HG03025 (cell line): Measurements from ENCODE around the gene LSS.
"Not testable (repeated sequence)": the region's sequence is repeated elsewhere in the genome, so short reads cannot be mapped to it uniquely, and the experiment has no call there.

Experiments
- ATAC-seq: cut with Tn5 transposase; IDR thresholded peaks from one replicate; pipeline ENCODE4 v1.9.1; 2021; ENCODE audit warnings: mild to moderate bottlenecking, moderate library complexity; ENCODE audit not compliant: unreplicated experiment, low FRiP score

Gene LSS

GRCh38 chr21:46155514-46156377 lies 72.8 kb downstream of the LSS start, which contains the start of gene FTCD:
FTCD (minus strand) TSS chr21:46155579; CDS start chr21:46155523, 56 bp downstream.
- ATAC-seq: no peak

- no peak for ATAC-seq
These were observed 73.5 kb downstream of the LSS start for GRCh38 chr21:46154955-46155513.

GRCh38 chr21:46154155-46154954 lies 74.2 kb downstream of the LSS start:
- no peak for ATAC-seq

- ATAC-seq: no peak
These were observed 75.1 kb downstream of the LSS start for GRCh38 chr21:46153247-46154154.

GRCh38 chr21:46152927-46153246 lies 75.7 kb downstream of the LSS start:
- no peak for ATAC-seq

GRCh38 chr21:46151989-46152926 lies 76.3 kb downstream of the LSS start:
- no peak for ATAC-seq

GRCh38 chr21:46151261-46151988 lies 77.1 kb downstream of the LSS start:
- ATAC-seq: no peak

- no peak for ATAC-seq
These were observed 78.0 kb downstream of the LSS start for GRCh38 chr21:46150491-46151121.

GRCh38 chr21:46150073-46150472 lies 78.5 kb downstream of the LSS start:
- no peak for ATAC-seq

GRCh38 chr21:46149205-46149901 lies 79.2 kb downstream of the LSS start:
- ATAC-seq: no peak

- no peak for ATAC-seq
These were observed 80.5 kb downstream of the LSS start for GRCh38 chr21:46148106-46148505.

- ATAC-seq: not testable (repeated sequence)
These were observed 81.1 kb downstream of the LSS start for GRCh38 chr21:46147429-46147828.

- ATAC-seq: no peak
These were observed 81.7 kb downstream of the LSS start for GRCh38 chr21:46146856-46147255.

GRCh38 chr21:46145840-46146691 lies 82.5 kb downstream of the LSS start:
- ATAC-seq: no peak

- no peak for ATAC-seq
These were observed 83.3 kb downstream of the LSS start for GRCh38 chr21:46145159-46145839.

- ATAC-seq: no peak
These were observed 84.0 kb downstream of the LSS start for GRCh38 chr21:46144464-46145070.
